NCI-H1048 (cell line): Measurements from ENCODE around the gene RAB37.
A peak's percentile ranks its signal among the peaks of the same experiment; 100 is the strongest.

ENCODE experiments used
- DNase-seq: peaks from one replicate; lab custom pipeline; 2025; lab: John Stamatoyannopoulos, UW

The RAB37 gene

DNA sequence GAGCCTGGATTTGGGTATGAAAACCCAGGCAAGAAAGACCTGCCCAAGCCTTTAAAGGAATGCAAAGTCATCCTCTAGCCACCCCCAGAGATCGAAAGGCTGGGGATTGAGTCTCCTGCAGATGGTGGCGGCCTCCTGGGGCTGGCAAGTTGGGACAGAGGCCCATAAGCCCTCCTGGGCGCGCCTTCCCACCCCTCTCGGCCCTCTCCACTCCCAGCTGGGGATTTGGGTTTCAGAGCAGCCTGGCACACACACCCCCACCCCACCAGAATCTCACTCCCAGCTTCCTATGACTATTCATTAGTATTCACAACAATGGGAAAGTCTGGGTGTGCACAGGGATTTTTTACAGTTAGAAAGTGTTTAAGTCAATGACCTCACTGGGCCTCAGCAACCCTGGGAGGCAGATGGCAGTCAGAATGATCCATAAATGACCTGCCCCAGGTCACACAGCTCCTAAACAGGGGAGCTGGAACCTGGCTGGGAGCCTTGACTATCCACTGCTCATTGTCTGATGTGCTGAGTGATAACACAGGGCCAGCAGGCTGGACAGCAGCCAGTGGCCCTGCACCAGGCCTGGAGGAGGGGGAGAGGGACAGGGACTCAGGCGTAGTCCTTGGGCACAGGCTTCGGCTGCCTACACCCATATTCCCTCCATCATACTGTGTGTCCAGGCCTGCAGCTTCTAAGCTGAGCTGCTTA, 23.5 kb downstream of the RAB37 start:
- DNase-seq, result no peak

DNA sequence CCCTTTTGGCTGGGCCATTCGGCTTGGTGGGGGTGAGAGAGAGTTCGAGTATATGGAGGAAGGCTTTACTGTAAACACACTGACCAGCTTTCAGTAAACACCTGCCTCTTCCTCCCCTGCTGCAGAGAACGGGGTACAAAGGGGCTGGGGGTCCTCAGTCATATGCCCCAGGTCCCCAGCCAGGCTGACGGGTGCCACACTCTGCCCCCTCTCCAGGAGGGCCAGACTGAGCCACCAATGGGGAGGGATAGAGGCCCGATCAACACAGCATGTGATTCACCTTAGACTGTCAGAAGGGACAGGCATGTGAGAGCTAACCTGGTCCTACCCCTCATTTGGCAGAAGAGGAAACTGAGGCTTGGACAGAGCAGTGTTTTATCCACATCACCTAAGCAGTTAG, 24.4 kb downstream of the RAB37 start:
- DNase-seq, result no peak

DNA sequence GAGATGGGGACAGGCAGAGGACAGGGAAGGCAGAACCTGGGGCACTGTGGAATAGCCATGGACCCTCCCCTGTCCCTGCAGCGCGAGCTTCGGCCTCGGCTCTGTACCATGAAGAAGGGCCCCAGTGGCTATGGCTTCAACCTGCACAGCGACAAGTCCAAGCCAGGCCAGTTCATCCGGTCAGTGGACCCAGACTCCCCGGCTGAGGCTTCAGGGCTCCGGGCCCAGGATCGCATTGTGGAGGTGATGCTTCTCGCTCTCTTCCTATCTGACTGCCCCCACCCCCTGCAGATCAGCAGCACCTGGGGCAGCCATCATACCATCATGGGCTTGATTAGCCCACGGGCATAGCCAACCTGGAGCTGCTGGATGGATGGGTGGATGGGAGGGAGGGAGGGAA, 24.9 kb downstream of the RAB37 start:
- no peak for DNase-seq

GRCh38 chr17:74763565-74764387, 26.7 kb downstream of the RAB37 start:
- no peak for DNase-seq

GRCh38 chr17:74764751-74765286, 27.8 kb downstream of the RAB37 start:
- no peak for DNase-seq

DNA sequence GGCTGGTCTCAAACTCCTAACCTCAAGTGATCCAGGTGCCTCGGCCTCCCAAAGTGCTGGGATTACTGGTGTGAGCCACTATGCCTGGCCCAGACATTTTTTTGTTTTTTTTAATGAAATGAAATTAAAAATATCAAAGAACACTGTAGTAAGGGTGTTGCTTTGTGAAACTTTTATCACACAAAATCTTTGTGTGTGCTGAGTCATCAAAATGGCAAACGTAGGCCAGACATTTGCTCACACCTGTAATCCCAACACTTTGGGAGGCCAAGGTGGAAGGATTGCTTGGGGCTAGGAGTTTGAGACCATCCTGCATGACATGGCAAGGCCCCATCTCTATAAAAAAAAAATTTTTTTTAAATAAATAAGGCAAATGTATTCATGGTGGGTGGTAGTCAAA, 29.4 kb downstream of the RAB37 start:
- no peak for DNase-seq

DNA sequence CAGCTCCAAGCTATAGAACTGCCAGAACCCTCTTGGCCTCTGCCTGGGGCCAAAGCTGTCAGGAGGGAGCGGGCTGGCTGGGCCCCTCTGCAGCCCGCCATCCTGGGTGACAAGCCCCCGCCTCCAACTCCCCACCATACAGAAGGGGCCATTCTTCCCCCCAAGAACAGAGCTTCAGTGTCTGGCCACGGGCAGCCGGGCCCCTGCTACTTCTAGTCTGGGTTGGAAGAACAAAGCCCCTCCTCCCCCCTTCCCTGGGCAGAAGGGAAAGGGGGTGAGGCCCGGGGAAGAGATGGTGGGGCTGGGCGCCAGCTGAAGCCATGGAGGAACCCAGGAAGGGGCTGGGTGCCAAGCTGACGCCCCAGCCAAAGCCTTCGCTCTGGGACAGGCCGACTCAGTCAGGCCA, 30.1 kb downstream of the RAB37 start:
- DNase-seq, result no peak

- no peak for DNase-seq
Measured at GRCh38 chr17:74768069-74768762, 31.2 kb downstream of the RAB37 start.

- no peak for DNase-seq
Measured at GRCh38 chr17:74768763-74769114, 31.7 kb downstream of the RAB37 start.

DNA sequence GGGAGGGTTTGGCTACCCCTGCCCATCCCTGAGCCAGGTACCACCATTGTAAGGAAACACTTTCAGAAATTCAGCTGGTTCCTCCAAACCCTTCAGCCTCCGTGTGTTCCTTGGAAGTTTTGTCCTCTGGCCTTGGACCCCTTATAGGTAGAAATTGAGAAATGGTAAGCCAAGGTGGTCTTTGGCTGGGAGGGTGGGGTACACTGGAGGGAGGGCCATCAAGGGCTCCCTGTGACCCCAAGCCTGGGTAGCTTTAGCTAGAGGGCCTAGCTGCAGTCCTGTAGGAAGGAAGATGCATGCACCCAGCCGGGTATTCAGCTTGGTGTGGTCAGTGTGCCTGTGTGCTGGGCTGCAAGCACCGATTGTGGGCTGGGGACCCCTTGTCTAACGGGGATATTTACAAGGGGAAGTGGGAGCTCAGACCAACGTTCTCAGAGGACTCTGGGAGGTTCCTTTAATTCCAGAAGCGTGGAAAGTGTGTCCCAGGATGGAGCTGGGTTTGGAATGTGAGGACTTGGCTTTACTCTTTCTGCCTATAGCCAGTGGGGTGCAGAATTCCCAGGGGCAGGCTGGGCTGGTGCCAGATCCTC, 32.3 kb downstream of the RAB37 start:
- DNase-seq, result no peak

DNA sequence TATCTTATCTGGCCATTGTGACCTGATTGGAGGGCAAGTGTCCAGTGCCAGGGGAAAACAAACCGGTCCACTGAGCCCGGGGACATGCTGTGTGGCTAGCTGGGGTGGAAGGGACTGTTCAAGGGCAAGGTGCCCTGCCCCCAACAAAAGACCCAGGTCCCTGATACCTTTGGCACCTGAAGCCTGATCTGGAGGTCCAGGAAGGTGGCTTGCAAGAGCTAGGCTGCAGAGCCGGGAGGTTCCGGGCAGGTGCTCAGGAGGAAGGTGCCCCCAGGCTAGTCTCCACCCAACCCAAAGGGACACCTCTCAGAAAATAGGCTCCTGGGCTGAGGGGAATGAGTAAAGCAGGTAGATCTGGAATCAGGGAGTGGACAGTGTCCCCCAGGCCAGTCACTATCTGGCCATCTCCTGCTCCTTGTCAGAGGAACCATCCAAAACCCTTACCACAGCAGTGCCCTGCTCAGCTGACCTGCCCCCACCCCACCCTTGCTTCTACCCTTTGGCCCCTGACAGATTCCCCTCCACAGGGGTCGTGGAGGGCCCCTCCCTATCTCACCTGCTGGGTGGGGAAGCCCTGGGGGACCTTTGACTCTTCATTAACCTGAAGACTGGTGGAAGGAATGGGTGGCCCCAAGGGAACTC, 32.9 kb downstream of the RAB37 start:
- DNase-seq, result no peak

GRCh38 chr17:74770498-74771318, 33.7 kb downstream of the RAB37 start:
- no peak for DNase-seq

DNA sequence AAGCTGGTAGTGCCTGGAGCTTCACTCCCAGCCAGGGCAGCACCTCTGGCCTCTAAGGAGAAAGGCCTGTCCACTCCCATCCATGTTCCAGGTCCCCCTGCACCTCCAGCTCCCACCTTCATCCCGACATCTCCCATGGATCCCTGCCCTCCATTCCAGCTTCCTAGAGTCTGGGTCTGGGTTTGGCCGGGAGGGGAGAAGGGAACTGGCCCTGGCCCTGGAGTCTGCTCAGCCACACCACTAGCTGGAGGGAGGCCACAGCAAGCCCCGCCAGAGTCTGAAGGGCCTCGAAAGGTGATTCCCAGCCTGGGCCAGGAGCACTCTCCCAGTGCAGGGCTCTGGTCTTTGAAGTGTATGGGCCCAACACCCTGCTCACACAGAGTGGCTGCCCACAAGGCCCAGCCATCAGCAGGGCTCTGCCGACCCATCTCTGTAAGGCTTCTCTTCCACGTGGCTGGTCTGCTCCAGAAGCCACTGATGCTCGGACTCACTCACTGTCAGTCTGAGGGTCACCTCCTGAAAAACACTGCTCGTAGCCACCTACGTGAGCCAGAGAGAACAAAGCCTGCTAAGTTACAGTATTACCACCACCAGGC, 34.4 kb downstream of the RAB37 start:
- no peak for DNase-seq

DNA sequence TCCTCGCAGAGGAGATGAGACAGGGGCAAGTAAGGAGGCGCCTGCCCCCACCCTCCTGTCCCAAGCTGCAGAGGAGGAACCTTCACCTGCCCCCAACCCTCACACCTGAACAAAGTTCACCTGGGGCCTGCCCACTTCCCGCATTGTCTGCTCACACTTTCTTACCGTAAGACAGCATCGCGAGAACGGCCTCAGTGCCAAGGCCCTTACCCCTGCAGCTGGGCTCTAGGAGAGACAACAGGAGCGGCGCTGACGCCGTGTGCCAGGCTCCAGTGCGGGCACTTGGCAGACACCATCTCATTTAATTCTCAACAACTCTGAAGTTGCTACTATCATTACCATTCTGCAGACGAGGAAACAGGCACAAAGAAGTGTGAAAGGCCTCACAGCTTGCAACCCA, 35.0 kb downstream of the RAB37 start:
- no peak for DNase-seq

DNA sequence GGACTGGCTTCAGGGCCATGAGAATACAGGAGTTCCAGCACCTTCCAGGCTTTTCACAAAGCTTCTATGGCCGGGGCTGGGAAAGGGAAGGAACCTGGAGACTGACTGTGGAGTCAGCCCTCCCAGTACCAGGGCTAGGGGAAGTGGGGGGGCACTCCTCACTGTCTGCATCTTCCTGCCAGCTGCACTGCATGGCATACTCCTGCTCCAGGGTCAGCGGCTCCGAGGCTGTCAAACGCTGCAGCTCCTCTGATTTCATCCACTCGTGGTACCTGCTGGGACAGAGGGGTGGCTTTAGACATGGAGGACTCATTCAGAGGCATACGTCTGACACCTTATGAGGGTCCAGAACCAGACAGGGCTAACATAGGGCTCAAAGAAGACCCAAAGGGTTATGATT, 36.4 kb downstream of the RAB37 start:
- no peak for DNase-seq

- no peak for DNase-seq
Measured at GRCh38 chr17:74773871-74774286, 36.8 kb downstream of the RAB37 start.

GRCh38 chr17:74775409-74776043, 38.5 kb downstream of the RAB37 start:
- DNase-seq, result no peak

- DNase-seq, result peak; percentile 93
Measured at GRCh38 chr17:74776044-74776962, 39.2 kb downstream of the RAB37 start, which contains the start of gene NAT9. TSS of gene NAT9 (minus strand) at chr17:74776345. CDS start at chr17:74775698, 647 bp downstream.

GRCh38 chr17:74776990-74777389, 39.9 kb downstream of the RAB37 start:
- no peak for DNase-seq
